GM13977 (cell line): ENCODE results near the gene NFIA.

Source experiments
- DNase-seq: peaks from one replicate; pipeline ENCODE4 v3.0.0; 2012; ENCODE audit warnings: low spot score
- in situ Hi-C: fragments of 300-500 bp; cut with MboI; formaldehyde crosslinking; loops from one replicate; pipeline ENCODE4 v1.12.0; 2022; ENCODE audit warnings: low sequenced_read_pairs, low pct_unique_long_range_greater_than_20kb, mixed read lengths, inconsistent platforms; ENCODE audit not compliant: unreplicated experiment
- TF ChIP-seq, protein P1 (sequence below): IDR thresholded peaks from 2 replicates; pipeline ENCODE4 v1.5.1; 2012; ENCODE audit warnings: mild to moderate bottlenecking, control low read depth; ENCODE audit not compliant: insufficient read depth; ENCODE audit errors: extremely low read depth, missing control alignments

Gene NFIA

DNA sequence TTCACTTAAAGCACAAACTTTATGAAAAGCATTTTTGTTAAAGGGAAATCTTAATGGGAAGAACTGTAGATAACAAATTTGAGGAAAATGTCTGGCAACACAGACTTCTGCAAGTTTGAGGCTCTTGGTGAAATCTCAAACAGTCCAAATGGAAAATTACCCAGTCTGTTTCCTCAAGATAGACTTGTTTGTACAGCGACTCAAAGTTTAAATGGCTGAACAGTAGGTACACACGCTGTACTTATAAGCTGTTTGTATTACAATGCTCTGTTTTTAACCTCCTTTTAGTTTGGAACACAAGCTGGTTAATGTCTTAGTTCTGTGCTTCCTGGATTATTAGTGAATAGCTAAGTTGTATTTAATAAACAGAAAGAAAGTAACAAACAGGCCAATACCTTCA, 217.1 kb downstream of the NFIA start:
- TF ChIP-seq, protein P1, sequence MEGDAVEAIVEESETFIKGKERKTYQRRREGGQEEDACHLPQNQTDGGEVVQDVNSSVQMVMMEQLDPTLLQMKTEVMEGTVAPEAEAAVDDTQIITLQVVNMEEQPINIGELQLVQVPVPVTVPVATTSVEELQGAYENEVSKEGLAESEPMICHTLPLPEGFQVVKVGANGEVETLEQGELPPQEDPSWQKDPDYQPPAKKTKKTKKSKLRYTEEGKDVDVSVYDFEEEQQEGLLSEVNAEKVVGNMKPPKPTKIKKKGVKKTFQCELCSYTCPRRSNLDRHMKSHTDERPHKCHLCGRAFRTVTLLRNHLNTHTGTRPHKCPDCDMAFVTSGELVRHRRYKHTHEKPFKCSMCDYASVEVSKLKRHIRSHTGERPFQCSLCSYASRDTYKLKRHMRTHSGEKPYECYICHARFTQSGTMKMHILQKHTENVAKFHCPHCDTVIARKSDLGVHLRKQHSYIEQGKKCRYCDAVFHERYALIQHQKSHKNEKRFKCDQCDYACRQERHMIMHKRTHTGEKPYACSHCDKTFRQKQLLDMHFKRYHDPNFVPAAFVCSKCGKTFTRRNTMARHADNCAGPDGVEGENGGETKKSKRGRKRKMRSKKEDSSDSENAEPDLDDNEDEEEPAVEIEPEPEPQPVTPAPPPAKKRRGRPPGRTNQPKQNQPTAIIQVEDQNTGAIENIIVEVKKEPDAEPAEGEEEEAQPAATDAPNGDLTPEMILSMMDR: no peak
- in situ Hi-C loops: no loop called here
- DNase-seq: no peak

DNA sequence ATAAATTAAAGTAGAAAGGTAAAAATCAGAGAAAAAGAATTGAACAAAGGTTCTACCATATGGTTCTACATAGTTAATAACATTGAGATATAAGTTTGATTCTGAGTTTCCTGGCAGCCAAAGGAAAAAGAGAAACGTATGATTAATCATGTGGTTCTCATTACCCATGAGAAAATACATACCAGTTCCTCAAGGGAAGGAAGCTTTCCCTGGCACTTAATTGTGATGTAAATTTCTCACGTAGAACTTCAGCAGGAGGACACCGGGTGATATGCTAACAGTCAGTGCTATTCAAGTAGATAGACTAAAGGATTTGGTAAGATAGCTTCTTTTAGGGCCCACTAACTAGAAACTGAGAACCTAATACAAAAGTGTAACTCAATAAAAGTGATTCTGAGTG, 218.5 kb downstream of the NFIA start:
- TF ChIP-seq, protein P1: no peak
- in situ Hi-C loops: no loop called here
- no peak for DNase-seq

DNA sequence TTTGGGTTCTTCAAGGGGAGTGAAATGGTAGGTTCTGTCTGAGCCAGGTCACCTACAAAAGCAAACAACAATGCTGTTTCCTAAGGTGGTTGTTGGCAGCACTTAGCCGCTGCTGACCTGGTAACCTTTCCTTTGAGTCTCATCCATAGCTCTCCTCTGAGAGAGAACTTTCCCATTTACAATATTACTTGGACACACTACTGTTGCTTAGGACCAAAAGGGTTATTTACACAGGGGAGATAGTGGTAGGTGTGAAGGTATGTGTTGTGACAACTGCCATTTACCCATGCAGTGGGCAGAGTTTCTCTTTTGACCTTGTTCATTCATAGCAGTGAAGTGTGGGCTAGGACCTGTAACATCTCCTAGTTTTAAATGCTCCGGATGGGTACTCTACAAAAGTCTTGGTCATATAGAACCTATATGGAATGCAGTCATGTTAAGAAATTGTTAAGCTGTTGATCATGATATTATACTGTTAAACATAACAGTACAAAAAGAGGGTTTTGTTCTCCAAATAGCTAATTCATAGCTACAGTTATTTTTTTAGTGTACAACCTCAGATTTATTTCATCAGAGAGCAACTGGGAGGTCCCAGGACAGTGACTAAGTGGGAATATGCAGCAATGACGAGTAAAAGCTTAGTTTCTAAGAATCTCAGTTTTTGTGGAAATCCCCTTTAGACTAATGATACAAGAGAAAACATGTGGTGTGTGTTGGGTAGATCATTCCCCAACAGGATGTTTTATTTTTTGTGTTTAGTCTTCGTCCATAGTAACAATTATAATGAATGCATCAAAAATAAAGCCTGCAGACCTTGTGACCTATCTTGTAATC, 219.7 kb downstream of the NFIA start:
- no peak for DNase-seq
- TF ChIP-seq, protein P1: no peak
- in situ Hi-C loops: no loop called here

DNA sequence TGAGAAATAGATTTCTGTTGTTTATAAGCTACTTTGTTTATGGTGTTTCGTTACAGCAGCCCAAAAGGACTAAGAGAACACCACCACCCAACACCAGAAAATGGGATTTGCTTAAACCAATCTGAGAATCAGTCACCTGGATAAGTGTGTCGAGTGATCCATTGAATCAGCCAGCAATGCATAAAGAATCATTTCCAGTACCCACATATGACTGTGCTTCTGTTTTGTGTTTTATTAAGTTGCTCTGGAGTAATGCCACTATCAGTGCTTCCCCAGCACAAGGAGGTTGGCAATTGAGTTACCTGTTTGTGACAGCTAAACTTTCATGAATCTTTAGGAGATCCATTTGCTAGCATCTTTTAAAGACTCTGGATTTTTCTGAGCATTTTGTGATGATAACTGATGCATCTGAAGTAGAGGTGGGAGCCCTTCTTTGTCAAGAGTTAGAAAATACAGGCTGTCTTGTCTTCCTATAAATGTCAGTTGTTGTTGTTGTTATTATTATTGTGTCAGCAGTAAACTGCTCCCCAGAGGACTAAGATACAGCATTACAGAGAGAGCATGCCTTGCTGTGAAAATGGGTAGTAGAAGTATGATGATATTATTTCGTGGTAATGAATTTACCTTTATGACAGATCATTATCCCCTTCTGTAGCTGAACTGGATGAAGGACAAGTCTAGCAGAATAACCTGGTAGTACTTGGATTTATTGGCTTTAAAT, 225.2 kb downstream of the NFIA start:
- TF ChIP-seq, protein P1: no peak
- in situ Hi-C loops: no loop called here
- DNase-seq: no peak

DNA sequence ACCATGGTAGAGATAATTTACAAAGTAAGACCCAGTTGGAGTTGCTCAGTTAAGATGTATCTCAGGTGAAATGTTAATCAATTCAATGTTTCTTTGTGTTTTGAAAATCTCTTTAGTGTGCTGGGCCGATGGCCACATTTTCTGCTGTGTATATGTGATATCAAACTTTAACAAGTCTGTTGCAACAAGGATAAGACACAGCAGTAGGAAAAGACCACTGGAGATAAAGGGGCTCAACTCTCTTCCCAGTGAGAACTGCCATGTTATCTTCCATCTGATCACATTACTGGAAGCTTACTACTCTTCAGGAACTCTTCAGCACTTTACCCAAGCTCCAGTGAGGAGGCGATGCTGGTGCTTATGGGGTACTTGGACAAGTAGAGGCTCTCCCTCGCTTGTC, 227.7 kb downstream of the NFIA start:
- TF ChIP-seq, protein P1: no peak

DNA sequence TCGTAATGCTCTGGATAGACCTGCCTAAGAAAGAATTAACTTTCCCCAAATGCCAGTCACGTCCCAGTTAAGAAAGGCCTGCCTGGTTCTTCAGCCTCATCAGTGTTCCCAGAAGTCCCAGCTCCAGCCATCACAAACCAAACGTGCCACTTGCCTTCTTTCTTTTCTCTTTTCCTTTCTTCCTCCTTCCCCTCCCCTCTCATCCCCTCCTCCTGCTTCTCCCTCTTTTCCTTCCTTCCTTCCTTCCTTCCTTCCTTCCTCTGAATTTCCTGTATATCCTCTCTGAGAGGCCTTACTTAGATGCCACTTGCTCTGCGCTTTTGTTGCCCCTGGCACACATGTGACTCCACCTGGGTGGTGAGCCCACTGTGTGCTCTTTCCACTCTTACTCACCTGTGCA, 228.2 kb downstream of the NFIA start:
- DNase-seq: no peak
- TF ChIP-seq, protein P1: no peak
- in situ Hi-C loops: no loop called here

More for the DNA sequence above, 227.7 kb downstream of the NFIA start:
- DNase-seq: no peak
- in situ Hi-C loops: no loop called here
